HEK293 (cell line): Measurements from ENCODE around the gene FPR1.

Experiments used
- ZNF140 ChIP-seq: fragments of 450-650 bp; formaldehyde crosslinking; IDR thresholded peaks from 2 replicates; pipeline ENCODE4 v1.5.1; 2016; ENCODE audit warnings: missing biosample characterization, missing genetic modification characterization
- ZNF518A ChIP-seq: fragments of 450-650 bp; formaldehyde crosslinking; conservative IDR thresholded peaks from 2 replicates; pipeline ENCODE4 v1.5.1; 2016; ENCODE audit warnings: low read depth, missing biosample characterization, missing genetic modification characterization
- ZNF530 ChIP-seq: fragments of 450-650 bp; formaldehyde crosslinking; IDR thresholded peaks from 2 replicates; pipeline ENCODE4 v1.5.1; 2016; ENCODE audit warnings: low read depth, missing biosample characterization, missing genetic modification characterization
- ZNF555 ChIP-seq: fragments of 450-650 bp; formaldehyde crosslinking; conservative IDR thresholded peaks from 2 replicates; pipeline ENCODE4 v1.5.1; 2017; ENCODE audit warnings: missing biosample characterization, mild to moderate bottlenecking, missing genetic modification characterization, inconsistent platforms
- ZNF843 ChIP-seq: fragments of 450-650 bp; formaldehyde crosslinking; IDR thresholded peaks from 2 replicates; pipeline ENCODE4 v1.5.1; 2016; ENCODE audit warnings: missing biosample characterization, missing genetic modification characterization

GRCh38 chr19:51702825-51703574, 48.7 kb downstream of the FPR1 start:
- TF ChIP-seq ZNF140 (tag by site-specific recombination), result no peak
- TF ChIP-seq ZNF843 (tag by site-specific recombination), result no peak
- TF ChIP-seq ZNF555 (tag by site-specific recombination), result no peak
- TF ChIP-seq ZNF518A (tag by site-specific recombination), result no peak
- TF ChIP-seq ZNF530 (tag by site-specific recombination), result no peak
